A549 (cell line): ENCODE measurements around the gene SAXO2.

ENCODE experiments used
- CTCF ChIP-seq: fragments of >200 bp; sonication (Bioruptor Twin); formaldehyde crosslinking; IDR thresholded peaks from 3 replicates; pipeline ENCODE4 v1.5.1; 2016
- ELK1 ChIP-seq: fragments of 150-350 bp; IDR thresholded peaks from 2 replicates; pipeline ENCODE4 v1.6.1; 2014; ENCODE audit warnings: low read depth, mild to moderate bottlenecking, low read length
- EP300 ChIP-seq, 2 experiments: fragments of >200 bp; sonication (Bioruptor Twin); formaldehyde crosslinking; IDR thresholded peaks; 2 replicates in 1 of 2; 3 replicates in 1 of 2; pipeline ENCODE4 v1.6.1; 2016 to 2017
- JUN ChIP-seq, 2 experiments: fragments of >200 bp; sonication (Bioruptor Twin); formaldehyde crosslinking; IDR thresholded peaks; 2 replicates in 1 of 2; 3 replicates in 1 of 2; pipeline ENCODE4 v1.6.1; 2016 to 2017
- PBX3 ChIP-seq: IDR thresholded peaks from 2 replicates; pipeline ENCODE4 v1.6.1; 2012
- POLR2A ChIP-seq: IDR thresholded peaks from 2 replicates; pipeline ENCODE4 v1.6.1; 2012; ENCODE audit warnings: mild to moderate bottlenecking, low read length
- RARB ChIP-seq: fragments of 250-450 bp; sonication (Bioruptor Pico); IDR thresholded peaks from 2 replicates; pipeline ENCODE4 v1.8.0; 2021; ENCODE audit warnings: mild to moderate bottlenecking, moderate library complexity

GRCh38 chr15:82312586-82313349 lies 50.1 kb downstream of the SAXO2 start:
- TF ChIP-seq CTCF = no peak
- no peak for TF ChIP-seq PBX3
- TF ChIP-seq POLR2A = no peak
- no peak for TF ChIP-seq ELK1
- no peak for TF ChIP-seq RARB (CRISPR knock-in tag)
- no peak for TF ChIP-seq JUN (IDR thresholded peaks at IDR 0.05)
- no peak for TF ChIP-seq EP300 (IDR thresholded peaks at IDR 0.05)
